ENCODE results near the gene NHSL1. TPM values are rescaled to one million over a fixed set of nuclear protein-coding genes. Genes with fewer than 3 reads are reported as not detected.

Gene NHSL1
- total RNA-seq, 1 donor from 2014 or later = 72.3 TPM

GRCh38 chr6:138541823-138542481, 42.7 kb upstream of the NHSL1 start:
- Mint-ChIP-seq H3K4me1 (ENCODE audit: unreplicated experiment) (peaks cover 79% of the 10 kb centered on the region), H3K9me3 (ENCODE audit: unreplicated experiment) (no peaks in the 10 kb centered on the region), H3K4me3 (ENCODE audit: unreplicated experiment) (peak overlapping the region; percentile 49), H3K27ac (ENCODE audit: unreplicated experiment) (peak overlapping the region; percentile 86), H3K27me3 (ENCODE audit: unreplicated experiment) (no peaks in the 10 kb centered on the region), H3K36me3 (ENCODE audit: low read depth, unreplicated experiment) (peaks cover 5% of the 10 kb centered on the region)
- TF ChIP-seq CTCF (IDR thresholded peaks at IDR 0.05; ENCODE audit: unreplicated experiment) = no peak
- DNase-seq (ENCODE audit: low spot score) = no peak

- no peak overlapping the region for H3K27ac Mint-ChIP-seq (ENCODE audit: unreplicated experiment)
- no peak for TF ChIP-seq CTCF (IDR thresholded peaks at IDR 0.05; ENCODE audit: unreplicated experiment)
- H3K4me1 Mint-ChIP-seq (ENCODE audit: unreplicated experiment) = peaks cover 69% of the 10 kb centered on the region
- H3K4me3 Mint-ChIP-seq (ENCODE audit: unreplicated experiment) = no peak overlapping the region
- peaks cover 10% of the 10 kb centered on the region for H3K36me3 Mint-ChIP-seq (ENCODE audit: low read depth, unreplicated experiment)
- DNase-seq (ENCODE audit: low spot score) = no peak
- H3K9me3 Mint-ChIP-seq (ENCODE audit: unreplicated experiment) = no peaks in the 10 kb centered on the region
- no peaks in the 10 kb centered on the region for H3K27me3 Mint-ChIP-seq (ENCODE audit: unreplicated experiment)
Measured at GRCh38 chr6:138540468-138540867, 41.2 kb upstream of the NHSL1 start.

GRCh38 chr6:138539876-138540275, 40.6 kb upstream of the NHSL1 start:
- TF ChIP-seq CTCF (IDR thresholded peaks at IDR 0.05; ENCODE audit: unreplicated experiment) = no peak
- no peaks in the 10 kb centered on the region for H3K9me3 Mint-ChIP-seq (ENCODE audit: unreplicated experiment)
- no peak overlapping the region for H3K4me3 Mint-ChIP-seq (ENCODE audit: unreplicated experiment)
- no peak for DNase-seq (ENCODE audit: low spot score)
- peaks cover 10% of the 10 kb centered on the region for H3K36me3 Mint-ChIP-seq (ENCODE audit: low read depth, unreplicated experiment)
- H3K27me3 Mint-ChIP-seq (ENCODE audit: unreplicated experiment) = no peaks in the 10 kb centered on the region
- peaks cover 65% of the 10 kb centered on the region for H3K4me1 Mint-ChIP-seq (ENCODE audit: unreplicated experiment)
- H3K27ac Mint-ChIP-seq (ENCODE audit: unreplicated experiment) = no peak overlapping the region

- H3K4me1 Mint-ChIP-seq (ENCODE audit: unreplicated experiment) = peaks cover 55% of the 10 kb centered on the region
- no peak overlapping the region for H3K4me3 Mint-ChIP-seq (ENCODE audit: unreplicated experiment)
- no peaks in the 10 kb centered on the region for H3K27me3 Mint-ChIP-seq (ENCODE audit: unreplicated experiment)
- TF ChIP-seq CTCF (IDR thresholded peaks at IDR 0.05; ENCODE audit: unreplicated experiment) = no peak
- DNase-seq (ENCODE audit: low spot score) = no peak
- no peaks in the 10 kb centered on the region for H3K9me3 Mint-ChIP-seq (ENCODE audit: unreplicated experiment)
- peaks cover 10% of the 10 kb centered on the region for H3K36me3 Mint-ChIP-seq (ENCODE audit: low read depth, unreplicated experiment)
- H3K27ac Mint-ChIP-seq (ENCODE audit: unreplicated experiment) = peak overlapping the region; percentile 49
Measured at GRCh38 chr6:138538390-138539031, 39.2 kb upstream of the NHSL1 start.

GRCh38 chr6:138537106-138537505, 37.8 kb upstream of the NHSL1 start:
- Mint-ChIP-seq H3K9me3 (ENCODE audit: unreplicated experiment) (no peaks in the 10 kb centered on the region), H3K4me1 (ENCODE audit: unreplicated experiment) (peaks cover 45% of the 10 kb centered on the region), H3K36me3 (ENCODE audit: low read depth, unreplicated experiment) (peaks cover 13% of the 10 kb centered on the region), H3K27me3 (ENCODE audit: unreplicated experiment) (no peaks in the 10 kb centered on the region), H3K27ac (ENCODE audit: unreplicated experiment) (no peak overlapping the region), H3K4me3 (ENCODE audit: unreplicated experiment) (no peak overlapping the region)
- TF ChIP-seq CTCF (IDR thresholded peaks at IDR 0.05; ENCODE audit: unreplicated experiment) = no peak
- DNase-seq (ENCODE audit: low spot score) = no peak

All from endothelial cell (in vitro differentiated cells).